Stomach (tissue), 4 donors: ENCODE data around the gene AFDN.

Experiments used
- CTCF ChIP-seq, 7 experiments: fragments of 450-650 bp in 4 of 7; fragments of 200-600 bp in 3 of 7; sonication (generic) in 3 of 7; IDR thresholded peaks; one replicate each; pipeline ENCODE4 v1.5.1; 2016 to 2019; ENCODE audit warnings: antibody characterized with exemption in 7 of 7, control low read depth in 2 of 7, mild to moderate bottlenecking in 1 of 7
- EP300 ChIP-seq: sonication (generic); formaldehyde crosslinking; IDR thresholded peaks from one replicate; pipeline ENCODE4 v1.6.1; 2017; ENCODE audit warnings: antibody characterized with exemption
- POLR2A ChIP-seq, 4 donors: fragments of 450-650 bp; IDR thresholded peaks; one replicate each; pipeline ENCODE4 v1.6.1; 2016; ENCODE audit warnings: antibody characterized with exemption in 4 of 4, control low read depth in 2 of 4, mild to moderate bottlenecking in 1 of 4, moderate library complexity in 1 of 4
- POLR2AphosphoS5 ChIP-seq, 3 donors: sonication (generic); formaldehyde crosslinking; IDR thresholded peaks; one replicate each; pipeline ENCODE4 v1.6.1; 2016; ENCODE audit warnings: antibody characterized with exemption in 3 of 3

- no peak for TF ChIP-seq EP300
- TF ChIP-seq POLR2AphosphoS5 (IDR thresholded peaks at IDR 0.05): no peak
- TF ChIP-seq CTCF (IDR thresholded peaks at IDR 0.05): no peak
- no peak for TF ChIP-seq POLR2A (IDR thresholded peaks at IDR 0.05)
Measured at GRCh38 chr6:167839755-167840154, 13.0 kb downstream of the AFDN start.
